Neural cell (in vitro differentiated cells): Measurements from ENCODE around the gene LRRC1.

Experiments used
- EP300 ChIP-seq: fragments of 450-650 bp; conservative IDR thresholded peaks from 2 replicates; pipeline ENCODE4 v1.6.1; 2014; ENCODE audit warnings: antibody characterized with exemption, mild to moderate bottlenecking, moderate library complexity; ENCODE audit not compliant: poor library complexity, severe bottlenecking
- EZH2 ChIP-seq: fragments of 200-600, 300-800 bp; shearing (Covaris generic), sonication (generic); IDR thresholded peaks from 2 replicates; pipeline ENCODE4 v1.6.1; 2014; ENCODE audit warnings: antibody characterized with exemption, low read length, borderline replicate concordance, mild to moderate bottlenecking; ENCODE audit not compliant: insufficient read depth, poor library complexity, severe bottlenecking
- MXI1 ChIP-seq: fragments of 450-650 bp; conservative IDR thresholded peaks from 2 replicates; pipeline ENCODE4 v1.6.1; 2014; ENCODE audit warnings: antibody characterized with exemption, mild to moderate bottlenecking; ENCODE audit not compliant: poor library complexity, severe bottlenecking
- TF ChIP-seq, protein P1 (sequence below): fragments of 450-650 bp; IDR thresholded peaks from 2 replicates; pipeline ENCODE4 v1.5.1; 2014; ENCODE audit warnings: antibody characterized with exemption, mild to moderate bottlenecking, moderate library complexity; ENCODE audit not compliant: poor library complexity, severe bottlenecking

DNA sequence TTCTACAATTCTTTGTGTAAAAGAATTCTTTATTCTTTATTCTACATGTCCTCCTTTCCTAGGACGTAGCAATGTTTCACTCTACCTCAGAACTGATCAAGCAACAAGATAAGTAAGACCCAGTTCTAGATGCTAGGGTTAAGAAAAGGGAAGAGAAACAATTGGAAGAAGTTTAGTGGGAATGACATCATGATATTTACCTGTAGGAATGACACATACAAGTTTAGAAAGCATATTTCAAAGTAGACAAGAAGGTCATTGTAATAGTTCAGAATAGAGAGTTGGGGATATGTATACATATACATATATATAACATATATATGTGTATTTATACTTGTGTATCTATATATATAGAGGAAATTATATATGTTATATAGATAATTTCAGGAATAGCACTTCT lies 43.4 kb upstream of the LRRC1 start:
- TF ChIP-seq EZH2 (no peak), MXI1 (no peak), EP300 (no peak)
- TF ChIP-seq, protein P1, sequence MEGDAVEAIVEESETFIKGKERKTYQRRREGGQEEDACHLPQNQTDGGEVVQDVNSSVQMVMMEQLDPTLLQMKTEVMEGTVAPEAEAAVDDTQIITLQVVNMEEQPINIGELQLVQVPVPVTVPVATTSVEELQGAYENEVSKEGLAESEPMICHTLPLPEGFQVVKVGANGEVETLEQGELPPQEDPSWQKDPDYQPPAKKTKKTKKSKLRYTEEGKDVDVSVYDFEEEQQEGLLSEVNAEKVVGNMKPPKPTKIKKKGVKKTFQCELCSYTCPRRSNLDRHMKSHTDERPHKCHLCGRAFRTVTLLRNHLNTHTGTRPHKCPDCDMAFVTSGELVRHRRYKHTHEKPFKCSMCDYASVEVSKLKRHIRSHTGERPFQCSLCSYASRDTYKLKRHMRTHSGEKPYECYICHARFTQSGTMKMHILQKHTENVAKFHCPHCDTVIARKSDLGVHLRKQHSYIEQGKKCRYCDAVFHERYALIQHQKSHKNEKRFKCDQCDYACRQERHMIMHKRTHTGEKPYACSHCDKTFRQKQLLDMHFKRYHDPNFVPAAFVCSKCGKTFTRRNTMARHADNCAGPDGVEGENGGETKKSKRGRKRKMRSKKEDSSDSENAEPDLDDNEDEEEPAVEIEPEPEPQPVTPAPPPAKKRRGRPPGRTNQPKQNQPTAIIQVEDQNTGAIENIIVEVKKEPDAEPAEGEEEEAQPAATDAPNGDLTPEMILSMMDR, result no peak
